Measurements from ENCODE around the gene NRG2.

NRG2 gene

GRCh38 chr5:140076788-140077187 lies 33.7 kb upstream of the NRG2 start:
- no peak overlapping the region for H3K27ac ChIP-seq
- no peaks in the 10 kb centered on the region for H3K9me3 ChIP-seq (ENCODE audit: severe bottlenecking)
- no peaks in the 10 kb centered on the region for H3K36me3 ChIP-seq
- DNase-seq, result no peak
- H3K4me3 ChIP-seq (ENCODE audit: low read depth, low read length), result no peak overlapping the region
- H3K27me3 ChIP-seq (ENCODE audit: insufficient read depth, low read depth, severe bottlenecking), result no peaks in the 10 kb centered on the region
- no peak for TF ChIP-seq CTCF (IDR thresholded peaks at IDR 0.05; ENCODE audit: low read depth, low read length)

GRCh38 chr5:140076142-140076541 lies 33.0 kb upstream of the NRG2 start:
- Histone ChIP-seq H3K36me3 (no peaks in the 10 kb centered on the region), H3K4me3 (ENCODE audit: low read depth, low read length) (no peak overlapping the region), H3K27ac (no peak overlapping the region), H3K27me3 (ENCODE audit: insufficient read depth, low read depth, severe bottlenecking) (no peaks in the 10 kb centered on the region), H3K9me3 (ENCODE audit: severe bottlenecking) (no peaks in the 10 kb centered on the region)
- no peak for DNase-seq
- TF ChIP-seq CTCF (IDR thresholded peaks at IDR 0.05; ENCODE audit: low read depth, low read length), result no peak

GRCh38 chr5:140075371-140075770 lies 32.3 kb upstream of the NRG2 start:
- no peak for TF ChIP-seq CTCF (IDR thresholded peaks at IDR 0.05; ENCODE audit: low read depth, low read length)
- no peak overlapping the region for H3K4me3 ChIP-seq (ENCODE audit: low read depth, low read length)
- H3K27ac ChIP-seq, result no peak overlapping the region
- H3K27me3 ChIP-seq (ENCODE audit: insufficient read depth, low read depth, severe bottlenecking), result no peaks in the 10 kb centered on the region
- no peaks in the 10 kb centered on the region for H3K9me3 ChIP-seq (ENCODE audit: severe bottlenecking)
- H3K36me3 ChIP-seq, result no peaks in the 10 kb centered on the region
- no peak for DNase-seq

GRCh38 chr5:140073296-140073695 lies 30.2 kb upstream of the NRG2 start:
- Histone ChIP-seq H3K9me3 (ENCODE audit: severe bottlenecking) (no peaks in the 10 kb centered on the region), H3K4me3 (ENCODE audit: low read depth, low read length) (no peak overlapping the region), H3K27ac (no peak overlapping the region), H3K36me3 (no peaks in the 10 kb centered on the region), H3K27me3 (ENCODE audit: insufficient read depth, low read depth, severe bottlenecking) (no peaks in the 10 kb centered on the region)
- no peak for DNase-seq
- TF ChIP-seq CTCF (IDR thresholded peaks at IDR 0.05; ENCODE audit: low read depth, low read length), result no peak

- Histone ChIP-seq H3K27me3 (ENCODE audit: insufficient read depth, low read depth, severe bottlenecking) (no peaks in the 10 kb centered on the region), H3K36me3 (no peaks in the 10 kb centered on the region), H3K4me3 (ENCODE audit: low read depth, low read length) (no peak overlapping the region), H3K27ac (no peak overlapping the region), H3K9me3 (ENCODE audit: severe bottlenecking) (no peaks in the 10 kb centered on the region)
- no peak for DNase-seq
- no peak for TF ChIP-seq CTCF (IDR thresholded peaks at IDR 0.05; ENCODE audit: low read depth, low read length)
Measured at GRCh38 chr5:140072812-140073211, 29.7 kb upstream of the NRG2 start.

GRCh38 chr5:140060816-140061215 lies 17.7 kb upstream of the NRG2 start:
- no peaks in the 10 kb centered on the region for H3K9me3 ChIP-seq (ENCODE audit: severe bottlenecking)
- no peak overlapping the region for H3K4me3 ChIP-seq (ENCODE audit: low read depth, low read length)
- TF ChIP-seq CTCF (IDR thresholded peaks at IDR 0.05; ENCODE audit: low read depth, low read length), result no peak
- no peaks in the 10 kb centered on the region for H3K27me3 ChIP-seq (ENCODE audit: insufficient read depth, low read depth, severe bottlenecking)
- H3K27ac ChIP-seq, result no peak overlapping the region
- DNase-seq, result no peak
- H3K36me3 ChIP-seq, result no peaks in the 10 kb centered on the region; the same call in 1 of the 2 replicates

All from WERI-Rb-1 (cell line).